NT2/D1 (cell line): ENCODE results near the gene ADARB2.

ENCODE experiments used
- SUZ12 ChIP-seq: IDR thresholded peaks from 2 replicates; pipeline ENCODE4 v1.6.1; 2011; ENCODE audit not compliant: insufficient read length, insufficient read depth; ENCODE audit errors: extremely low read depth
- YY1 ChIP-seq: IDR thresholded peaks from 2 replicates; pipeline ENCODE4 v1.6.1; 2011; ENCODE audit not compliant: insufficient read length, insufficient read depth
- ZNF274 ChIP-seq: IDR thresholded peaks from 2 replicates; pipeline ENCODE4 v1.6.1; 2011; ENCODE audit warnings: mild to moderate bottlenecking, low read depth, low read length

GRCh38 chr10:1377740-1378397, 359.5 kb downstream of the ADARB2 start:
- TF ChIP-seq SUZ12 = no peak
- TF ChIP-seq YY1 = no peak
- TF ChIP-seq ZNF274 = no peak
